Epithelial cell of umbilical artery (primary cell): ENCODE results near the gene CYP1A1. TPM values are rescaled to one million over a fixed set of nuclear protein-coding genes. Genes with fewer than 3 reads are reported as not detected.

Source experiments
- total RNA-seq: library from RNA; depleted of rRNA; stranded (reverse); fragments of >200 nt; gene quantifications from 2 replicates; pipeline ENCODE4 v1.2.3, GENCODE V29; 2014

The CYP1A1 gene, protein sequence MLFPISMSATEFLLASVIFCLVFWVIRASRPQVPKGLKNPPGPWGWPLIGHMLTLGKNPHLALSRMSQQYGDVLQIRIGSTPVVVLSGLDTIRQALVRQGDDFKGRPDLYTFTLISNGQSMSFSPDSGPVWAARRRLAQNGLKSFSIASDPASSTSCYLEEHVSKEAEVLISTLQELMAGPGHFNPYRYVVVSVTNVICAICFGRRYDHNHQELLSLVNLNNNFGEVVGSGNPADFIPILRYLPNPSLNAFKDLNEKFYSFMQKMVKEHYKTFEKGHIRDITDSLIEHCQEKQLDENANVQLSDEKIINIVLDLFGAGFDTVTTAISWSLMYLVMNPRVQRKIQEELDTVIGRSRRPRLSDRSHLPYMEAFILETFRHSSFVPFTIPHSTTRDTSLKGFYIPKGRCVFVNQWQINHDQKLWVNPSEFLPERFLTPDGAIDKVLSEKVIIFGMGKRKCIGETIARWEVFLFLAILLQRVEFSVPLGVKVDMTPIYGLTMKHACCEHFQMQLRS
- 1.6 and 3.0 TPM in 2 replicates for total RNA-seq

DNA sequence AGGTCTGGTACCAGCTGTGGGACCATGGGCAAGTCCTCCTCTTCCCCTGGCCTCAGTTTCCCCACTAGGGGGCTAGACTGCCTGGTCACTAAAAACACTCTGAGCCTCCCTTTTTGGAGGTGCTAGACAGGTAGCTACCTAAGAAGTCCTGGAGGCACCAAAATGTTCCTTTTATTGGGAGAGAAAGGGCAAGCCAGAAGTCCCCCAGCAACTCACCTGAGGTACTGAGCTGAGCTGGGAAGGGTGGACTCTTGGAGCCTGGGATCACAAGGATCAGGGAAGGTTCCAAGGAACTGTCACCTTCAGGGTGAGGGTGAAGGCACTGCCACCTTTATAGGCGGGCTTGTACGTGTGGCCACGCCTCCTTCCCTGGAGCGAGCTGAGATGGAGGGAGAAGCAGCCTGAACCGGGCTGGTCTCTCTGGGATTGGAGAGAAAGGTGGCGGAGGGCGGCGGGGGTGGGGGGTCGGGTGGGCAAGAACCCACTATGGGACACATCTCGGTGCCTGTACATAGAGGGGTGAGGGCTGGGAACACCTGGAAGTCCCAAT, at the start of gene CYP1A1:
Gene CYP1A1, minus strand, starts transcription at position 304 of the 550 bp plus-strand sequence. CDS start 2,431 bp downstream, outside the sequence.

GRCh38 chr15:74748322-74748946, 23.1 kb upstream of the CYP1A1 start, which contains the start of gene CYP1A2:
TSS of gene CYP1A2 (plus strand) at chr15:74748845. CDS start at chr15:74749739, 894 bp downstream.

GRCh38 chr15:74695597-74696397, 29.5 kb downstream of the CYP1A1 start, which contains the start of gene EDC3:
TSS of gene EDC3 (minus strand) at chr15:74696024. CDS start at chr15:74675124, 20,900 bp downstream.

Other genes with a start within 250 kb of the CYP1A1 start
- gene ARID3B, start 184.3 kb downstream of the CYP1A1 start, total RNA-seq = 1.3 and 1.8 TPM in 2 replicates
- gene CLK3, start 109.7 kb downstream of the CYP1A1 start, total RNA-seq = 28.6 and 71.9 TPM in 2 replicates
- gene EDC3, start 29.5 kb downstream of the CYP1A1 start, total RNA-seq = 10.6 and 10.7 TPM in 2 replicates
- gene CYP1A2, start 23.3 kb upstream of the CYP1A1 start, total RNA-seq = not detected in 2 replicates
- gene CSK, start 56.6 kb upstream of the CYP1A1 start, total RNA-seq = 29.6 and 34.8 TPM in 2 replicates
- not detected in 2 replicates for gene LMAN1L, start 87.3 kb upstream of the CYP1A1 start, total RNA-seq
- not detected in 2 replicates for gene CPLX3, start 101.1 kb upstream of the CYP1A1 start, total RNA-seq
- gene ULK3, start 117.6 kb upstream of the CYP1A1 start, total RNA-seq = 18.2 and 27.2 TPM in 2 replicates
- gene SCAMP2, start 147.8 kb upstream of the CYP1A1 start, total RNA-seq = 19.2 and 24.8 TPM in 2 replicates
- gene MPI, start 164.5 kb upstream of the CYP1A1 start, total RNA-seq = 63.3 and 128 TPM in 2 replicates
- gene FAM219B, start 181.3 kb upstream of the CYP1A1 start, total RNA-seq = 34.1 and 44.5 TPM in 2 replicates
- 47.1 and 71.1 TPM in 2 replicates for gene COX5A, start 212.5 kb upstream of the CYP1A1 start, total RNA-seq
- gene RPP25, start 231.2 kb upstream of the CYP1A1 start, total RNA-seq = 11.0 and 14.7 TPM in 2 replicates